HepG2 (cell line): ENCODE measurements around the gene TBC1D25. TPM values are rescaled to one million over a fixed set of nuclear protein-coding genes. Genes with fewer than 3 reads are reported as not detected.

Experiments
- AGO2 ChIP-seq: fragments of 200-400 bp; formaldehyde crosslinking; optimal IDR thresholded peaks from 2 replicates; pipeline ENCODE3; 2017; ENCODE audit warnings: mild to moderate bottlenecking, low read depth, low read length, moderate library complexity
- ARNTL ChIP-seq: sonication (generic); formaldehyde crosslinking; IDR thresholded peaks from 2 replicates; pipeline ENCODE4 v1.4.0; 2020; ENCODE audit warnings: mild to moderate bottlenecking, missing genetic modification reagents
- BORCS8-MEF2B ChIP-seq: sonication (generic); formaldehyde crosslinking; IDR thresholded peaks from 2 replicates; pipeline ENCODE4 v1.8.0; 2022; ENCODE audit warnings: mild to moderate bottlenecking, missing genetic modification reagents
- CBX2 ChIP-seq, 2 experiments: fragments of 200-600 bp in 1 of 2; sonication (generic); formaldehyde crosslinking in 1 of 2; IDR thresholded peaks; 2 replicates each; pipeline versions ENCODE4 v1.7.0 to v1.8.1; 2018 to 2022; ENCODE audit warnings: low read depth in 2 of 2, low read length in 1 of 2, mild to moderate bottlenecking in 1 of 2, missing genetic modification reagents in 1 of 2
- CREM ChIP-seq, 2 experiments: sonication (generic) in 1 of 2; formaldehyde crosslinking in 1 of 2; IDR thresholded peaks; 2 replicates each; pipeline versions ENCODE4 v1.4.0 to v1.6.1; 2016 to 2020; ENCODE audit warnings: antibody characterized with exemption in 1 of 2, mild to moderate bottlenecking in 1 of 2, missing genetic modification reagents in 1 of 2
- DR1 ChIP-seq: sonication (generic); formaldehyde crosslinking; IDR thresholded peaks from 2 replicates; pipeline ENCODE4 v1.8.0; 2021; ENCODE audit warnings: mild to moderate bottlenecking, missing genetic modification reagents, inconsistent platforms
- HDAC1 ChIP-seq: sonication (generic); formaldehyde crosslinking; IDR thresholded peaks from 2 replicates; pipeline ENCODE4 v1.5.1; 2020; ENCODE audit warnings: mild to moderate bottlenecking, missing genetic modification reagents
- IRF9 ChIP-seq: sonication (generic); formaldehyde crosslinking; IDR thresholded peaks from 2 replicates; pipeline ENCODE4 v1.8.0; 2022; ENCODE audit warnings: missing genetic modification reagents, mild to moderate bottlenecking, borderline replicate concordance
- JUND ChIP-seq: sonication (generic); formaldehyde crosslinking; IDR thresholded peaks from 2 replicates; pipeline ENCODE4 v1.8.0; 2022; ENCODE audit warnings: mild to moderate bottlenecking, missing genetic modification reagents
- KAT2B ChIP-seq: fragments of 150-350 bp; IDR thresholded peaks from 2 replicates; pipeline ENCODE4 v1.6.1; 2014; ENCODE audit warnings: low read depth, low read length, borderline replicate concordance
- KDM4B ChIP-seq: sonication (generic); formaldehyde crosslinking; IDR thresholded peaks from 2 replicates; pipeline ENCODE4 v1.4.0; 2020; ENCODE audit warnings: missing genetic modification reagents
- KLF9 ChIP-seq: IDR thresholded peaks from 2 replicates; pipeline ENCODE4 v1.6.1; 2016; ENCODE audit warnings: low read depth
- KMT2A ChIP-seq: sonication (generic); formaldehyde crosslinking; IDR thresholded peaks from 2 replicates; pipeline ENCODE4 v1.4.0; 2020; ENCODE audit warnings: missing genetic modification reagents
- MBNL3 ChIP-seq: fragments of 250-450 bp; sonication (Bioruptor Pico); conservative IDR thresholded peaks from 2 replicates; pipeline ENCODE4 v1.8.0; 2022; ENCODE audit warnings: mild to moderate bottlenecking, inconsistent platforms
- MED13 ChIP-seq: sonication (generic); formaldehyde crosslinking; IDR thresholded peaks from 2 replicates; pipeline ENCODE4 v1.5.0; 2020; ENCODE audit warnings: missing genetic modification reagents
- MXD1 ChIP-seq: sonication (generic); formaldehyde crosslinking; IDR thresholded peaks from 2 replicates; pipeline ENCODE4 v1.4.0; 2020; ENCODE audit warnings: mild to moderate bottlenecking, missing genetic modification reagents
- MYC ChIP-seq: sonication (generic); formaldehyde crosslinking; IDR thresholded peaks from 2 replicates; pipeline ENCODE4 v1.9.0; 2021; ENCODE audit warnings: missing genetic modification reagents, borderline replicate concordance
- MYPOP ChIP-seq: sonication (generic); formaldehyde crosslinking; IDR thresholded peaks from 2 replicates; pipeline ENCODE4 v1.8.1; 2023; ENCODE audit warnings: mild to moderate bottlenecking, moderate library complexity, missing genetic modification reagents
- NPAS2 ChIP-seq: sonication (generic); formaldehyde crosslinking; IDR thresholded peaks from 2 replicates; pipeline ENCODE4 v1.8.0; 2022; ENCODE audit warnings: mild to moderate bottlenecking, missing genetic modification reagents, borderline replicate concordance
- POLR2G ChIP-seq: fragments of 200-400 bp; formaldehyde crosslinking; IDR thresholded peaks from 2 replicates; pipeline ENCODE4 v1.6.1; 2018; ENCODE audit warnings: mild to moderate bottlenecking, low read depth, low read length, moderate library complexity
- RFX3 ChIP-seq: IDR thresholded peaks from 2 replicates; pipeline ENCODE4 v1.6.1; 2016; ENCODE audit warnings: missing biosample characterization, missing genetic modification reagents
- TEAD3 ChIP-seq: optimal IDR thresholded peaks from 2 replicates; pipeline ENCODE3; 2016; ENCODE audit warnings: borderline replicate concordance
- TFE3 ChIP-seq: IDR thresholded peaks from 2 replicates; pipeline ENCODE4 v1.6.1; 2016
- THYN1 ChIP-seq: sonication (generic); formaldehyde crosslinking; IDR thresholded peaks from 2 replicates; pipeline ENCODE4 v1.8.1; 2023; ENCODE audit warnings: low read depth, mild to moderate bottlenecking, moderate library complexity, missing genetic modification reagents, borderline replicate concordance
- ZBTB3 ChIP-seq: sonication (generic); formaldehyde crosslinking; IDR thresholded peaks from 2 replicates; pipeline ENCODE4 v1.4.0; 2020; ENCODE audit warnings: low read depth, mild to moderate bottlenecking, moderate library complexity, missing genetic modification reagents, borderline replicate concordance
- ZNF451 ChIP-seq: sonication (generic); formaldehyde crosslinking; IDR thresholded peaks from 2 replicates; pipeline ENCODE4 v1.5.0; 2020; ENCODE audit warnings: mild to moderate bottlenecking, missing genetic modification reagents
- ZNF501 ChIP-seq: sonication (generic); formaldehyde crosslinking; IDR thresholded peaks from 2 replicates; pipeline ENCODE4 v1.5.1; 2020; ENCODE audit warnings: mild to moderate bottlenecking, moderate library complexity, missing genetic modification reagents
- ZNF598 ChIP-seq: sonication (generic); formaldehyde crosslinking; IDR thresholded peaks from 2 replicates; pipeline ENCODE4 v1.5.1; 2020; ENCODE audit warnings: mild to moderate bottlenecking, missing genetic modification reagents, borderline replicate concordance
- ZNF792 ChIP-seq: IDR thresholded peaks from 2 replicates; pipeline ENCODE4 v1.6.1; 2016
- polyA plus RNA-seq, 8 experiments: library from polyadenylated mRNA; depleted of rRNA in 3 of 8; stranded (reverse) in 7 of 8; unstranded in 1 of 8; fragments of >200 nt; fragmentation: Illumina TruSeq in 4 of 8; extraction: Trizol in 4 of 8; gene quantifications; 2 replicates each; pipeline versions ENCODE4 v1.2.1 to v1.2.3, GENCODE V29; 2011 to 2016; ENCODE audit warnings: low read depth in 4 of 8, missing spikeins in 1 of 8, mixed read lengths in 1 of 8; ENCODE audit not compliant: insufficient read depth in 1 of 8
- total RNA-seq, 5 experiments: library from RNA; depleted of rRNA; stranded (reverse); fragments of >200 nt; fragmentation: Illumina TruSeq; extraction: Trizol; gene quantifications; 2 replicates each; pipeline ENCODE4 v1.2.3, GENCODE V29; 2016; ENCODE audit warnings: low read depth in 1 of 5

TBC1D25 gene
- total and polyA plus RNA-seq, 2 of the 13 experiments (the other 11 are each of a cell fraction or from before 2014, with no cell fraction given) = 3.5 to 4.7 TPM

- no peak for TF ChIP-seq MYPOP (CRISPR knock-in tag)
- TF ChIP-seq KDM4B = no peak
- no peak for TF ChIP-seq POLR2G
- peak; percentile 73; the same call in 1 of the 2 replicates for TF ChIP-seq ARNTL
- TF ChIP-seq KLF9 = no peak
- TF ChIP-seq NPAS2 (CRISPR knock-in tag) = no peak
- no peak for TF ChIP-seq JUND (CRISPR knock-in tag)
- no peak for TF ChIP-seq CREM (IDR thresholded peaks at IDR 0.05)
- TF ChIP-seq CREM (CRISPR knock-in tag; IDR thresholded peaks at IDR 0.05) = no peak
- 0 out of 2 replicates have a peak, but pooled peaks have one; percentile 28 for TF ChIP-seq ZNF501 (CRISPR knock-in tag)
- 0 out of 2 replicates have a peak, but pooled peaks have one; percentile 18 for TF ChIP-seq TFE3 (CRISPR knock-in tag)
- no peak for TF ChIP-seq DR1
- no peak for TF ChIP-seq ZNF598 (CRISPR knock-in tag)
- TF ChIP-seq KAT2B = no peak
- TF ChIP-seq MED13 (CRISPR knock-in tag) = no peak
- 0 out of 2 replicates have a peak, but pooled peaks have one; percentile 31 for TF ChIP-seq BORCS8-MEF2B (CRISPR knock-in tag)
- no peak for TF ChIP-seq TEAD3
- no peak for TF ChIP-seq IRF9
- TF ChIP-seq KMT2A (CRISPR knock-in tag) = no peak
- TF ChIP-seq AGO2 = no peak
- no peak for TF ChIP-seq ZBTB3 (CRISPR knock-in tag)
- no peak for TF ChIP-seq MBNL3 (CRISPR knock-in tag)
- no peak for TF ChIP-seq MXD1 (CRISPR knock-in tag)
- TF ChIP-seq HDAC1 (CRISPR knock-in tag) = 0 out of 2 replicates have a peak, but pooled peaks have one; percentile 15
- no peak for TF ChIP-seq ZNF792 (CRISPR knock-in tag)
- TF ChIP-seq CBX2 (IDR thresholded peaks at IDR 0.05; ENCODE audit: low read depth, low read length) = no peak
- no peak for TF ChIP-seq CBX2 (CRISPR knock-in tag; IDR thresholded peaks at IDR 0.05; ENCODE audit: low read depth)
- TF ChIP-seq ZNF451 (CRISPR knock-in tag) = no peak
- TF ChIP-seq RFX3 (CRISPR knock-in tag) = no peak
- TF ChIP-seq THYN1 (CRISPR knock-in tag) = no peak
- TF ChIP-seq MYC (CRISPR knock-in tag) = peak; percentile 57; the same call in 1 of the 2 replicates
Measured at GRCh38 chrX:48522291-48522690, 17.2 kb upstream of the TBC1D25 start (continued).
